Measurements from ENCODE around the gene CTAGE6. TPM values are rescaled to one million over a fixed set of nuclear protein-coding genes. Genes with fewer than 3 reads are reported as not detected.

The CTAGE6 gene
- not detected in 5 replicates for total RNA-seq (2022; extraction: Qiagen RNA extraction)

DNA sequence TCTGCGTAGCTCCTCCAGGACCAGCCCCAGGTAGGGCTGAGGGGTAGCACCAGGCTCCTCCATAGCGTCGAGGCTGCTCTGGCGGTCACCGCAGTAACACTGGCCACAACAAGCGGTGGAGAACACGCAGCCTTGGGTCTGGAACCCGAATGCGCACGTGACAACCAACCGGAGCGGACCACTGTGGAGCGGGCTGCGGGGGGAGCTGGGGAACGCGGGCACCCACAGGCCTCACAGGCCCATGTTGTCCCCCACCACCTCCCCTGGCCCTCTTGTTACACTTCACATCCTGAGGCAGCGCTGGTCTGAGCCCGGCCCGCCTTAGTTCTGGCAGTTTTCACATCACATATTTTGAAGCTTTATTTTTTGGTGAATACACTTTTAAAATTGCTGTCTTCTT, at the start of gene CTAGE6:
Gene CTAGE6 (minus strand): TSS at position 101 of the 400 bp plus-strand sequence. CDS start 38 bp downstream, at position 63.

Other genes starting within 250 kb of the CTAGE6 start
- not detected in 5 replicates for gene CTAGE15, start 185.9 kb downstream of the CTAGE6 start, total RNA-seq (2022; extraction: Qiagen RNA extraction)
- 0.29 to 0.53 TPM (median 0.35 TPM) in 5 replicates for gene TCAF2, start 136.7 kb downstream of the CTAGE6 start, total RNA-seq (2022; extraction: Qiagen RNA extraction)
- gene TCAF1, start 144.5 kb upstream of the CTAGE6 start, total RNA-seq (2022; extraction: Qiagen RNA extraction) = 14.1 to 21.5 TPM (median 18.5 TPM) in 5 replicates
- not detected in 5 replicates for gene OR2F2, start 177.5 kb upstream of the CTAGE6 start, total RNA-seq (2022; extraction: Qiagen RNA extraction)
- gene OR2F1, start 197.1 kb upstream of the CTAGE6 start, total RNA-seq (2022; extraction: Qiagen RNA extraction) = not detected in 5 replicates
- not detected in 5 replicates for gene OR6B1, start 242.6 kb upstream of the CTAGE6 start, total RNA-seq (2022; extraction: Qiagen RNA extraction)

Data from A549 treated with CORT108297 at 1 μM for 4 hours (cell line).